ENCODE data around the gene NFATC3.

The NFATC3 gene

GRCh38 chr16:68242926-68243858 is 158.0 kb downstream of the NFATC3 start:
- Histone ChIP-seq H3K27me3 (ENCODE audit: control insufficient read depth in 2 of 2, insufficient read depth in 2 of 2, low read length in 2 of 2) (no peaks in the 10 kb centered on the region), H3K9ac (ENCODE audit: low read depth in 1 of 2, low read length in 2 of 2) (no peak overlapping the region), H3K9me3 (ENCODE audit: control insufficient read depth in 2 of 2, low read length in 2 of 2) (no peaks in the 10 kb centered on the region), H3K4me3 (ENCODE audit: low read length in 2 of 2) (no peak overlapping the region), H3K4me1 (ENCODE audit: control insufficient read depth in 2 of 2, insufficient read depth in 2 of 2, low read length in 2 of 2) (peaks cover 23 to 34% of the 10 kb centered on the region in 2 donors), H3K27ac (ENCODE audit: low read depth in 2 of 2, low read length in 2 of 2) (no peak overlapping the region), H3K36me3 (ENCODE audit: control insufficient read depth in 2 of 2, insufficient read depth in 2 of 2, low read length in 2 of 2) (no peaks in the 10 kb centered on the region)

DNA sequence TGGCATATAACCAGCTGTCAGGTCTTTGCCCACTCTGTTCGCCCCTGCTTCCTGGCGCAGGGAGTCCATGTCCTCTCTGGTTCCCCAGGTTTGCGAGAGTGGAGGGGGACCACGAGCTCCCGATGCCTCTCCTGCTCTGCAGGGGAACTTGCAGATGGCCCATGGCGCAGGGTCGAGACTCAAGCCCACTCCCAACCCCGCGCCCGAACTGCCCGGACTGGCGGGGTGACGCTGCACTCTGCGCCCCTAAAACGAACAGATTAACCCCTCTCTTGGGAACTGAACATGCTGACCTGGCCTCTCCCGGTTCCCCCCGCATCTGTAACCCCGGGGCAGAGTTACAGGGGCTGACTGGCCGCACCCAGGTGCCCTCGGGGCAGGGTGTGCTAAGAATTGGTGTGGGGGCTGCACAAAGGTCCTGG is 159.3 kb downstream of the NFATC3 start:
- Histone ChIP-seq H3K9ac (ENCODE audit: low read depth in 1 of 2, low read length in 2 of 2) (peak overlapping the region; percentile 89 to 90), H3K27ac (ENCODE audit: low read depth in 2 of 2, low read length in 2 of 2) (peak overlapping the region; percentile 19 to 42), H3K4me1 (ENCODE audit: control insufficient read depth in 2 of 2, insufficient read depth in 2 of 2, low read length in 2 of 2) (peaks cover 23 to 31% of the 10 kb centered on the region in 2 donors), H3K27me3 (ENCODE audit: control insufficient read depth in 2 of 2, insufficient read depth in 2 of 2, low read length in 2 of 2) (no peaks in the 10 kb centered on the region), H3K36me3 (ENCODE audit: control insufficient read depth in 2 of 2, insufficient read depth in 2 of 2, low read length in 2 of 2) (no peaks in the 10 kb centered on the region), H3K9me3 (ENCODE audit: control insufficient read depth in 2 of 2, low read length in 2 of 2) (no peaks in the 10 kb centered on the region), H3K4me3 (ENCODE audit: low read length in 2 of 2) (peak overlapping the region; percentile 85 to 98)

GRCh38 chr16:68244903-68245853 is 160.0 kb downstream of the NFATC3 start, which contains the start of gene PLA2G15:
TSS of gene PLA2G15 (plus strand) at chr16:68245373. CDS start at chr16:68245427, 54 bp downstream.
- Histone ChIP-seq H3K9me3 (ENCODE audit: control insufficient read depth in 2 of 2, low read length in 2 of 2) (no peaks in the 10 kb centered on the region), H3K27ac (ENCODE audit: low read depth in 2 of 2, low read length in 2 of 2) (peak within 1 kb of the TSS; percentile 49 to 65), H3K4me3 (ENCODE audit: low read length in 2 of 2) (peak within 1 kb of the TSS; percentile 91 to 98), H3K4me1 (ENCODE audit: control insufficient read depth in 2 of 2, insufficient read depth in 2 of 2, low read length in 2 of 2) (peaks cover 23 to 26% of the 10 kb centered on the region in 2 donors), H3K27me3 (ENCODE audit: control insufficient read depth in 2 of 2, insufficient read depth in 2 of 2, low read length in 2 of 2) (no peaks in the 10 kb centered on the region), H3K9ac (ENCODE audit: low read depth in 1 of 2, low read length in 2 of 2) (peak within 1 kb of the TSS; percentile 89 to 90), H3K36me3 (ENCODE audit: control insufficient read depth in 2 of 2, insufficient read depth in 2 of 2, low read length in 2 of 2) (no peaks in the 10 kb centered on the region)

DNA sequence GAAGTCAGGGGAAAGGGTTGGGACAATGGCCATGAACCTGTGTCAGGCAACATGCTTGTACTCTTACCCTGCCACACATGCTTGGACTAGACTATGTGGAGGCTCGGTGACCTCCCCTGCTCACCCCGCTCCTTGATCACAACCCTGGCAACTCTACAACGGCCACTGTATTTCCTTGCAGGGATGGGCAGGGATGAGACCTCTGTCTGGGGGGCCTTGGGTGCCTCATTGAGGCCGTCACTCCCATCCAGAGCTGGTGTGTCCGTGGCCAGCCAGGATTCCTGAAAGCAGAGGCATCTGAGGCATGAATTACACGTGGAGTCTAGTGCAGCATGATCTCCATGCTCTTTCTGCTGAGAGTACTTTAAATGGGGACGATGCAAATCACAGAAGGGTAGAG is 161.0 kb downstream of the NFATC3 start:
- Histone ChIP-seq H3K9me3 (ENCODE audit: control insufficient read depth in 2 of 2, low read length in 2 of 2) (no peaks in the 10 kb centered on the region), H3K27me3 (ENCODE audit: control insufficient read depth in 2 of 2, insufficient read depth in 2 of 2, low read length in 2 of 2) (no peaks in the 10 kb centered on the region), H3K4me1 (ENCODE audit: control insufficient read depth in 2 of 2, insufficient read depth in 2 of 2, low read length in 2 of 2) (peaks cover 23 to 26% of the 10 kb centered on the region in 2 donors), H3K9ac (ENCODE audit: low read depth in 1 of 2, low read length in 2 of 2) (peak overlapping the region in 1 of 2 donors; percentile 68), H3K36me3 (ENCODE audit: control insufficient read depth in 2 of 2, insufficient read depth in 2 of 2, low read length in 2 of 2) (peaks cover 0 to 5% of the 10 kb centered on the region in 2 donors), H3K4me3 (ENCODE audit: low read length in 2 of 2) (peak overlapping the region; percentile 91 to 98), H3K27ac (ENCODE audit: low read depth in 2 of 2, low read length in 2 of 2) (peak overlapping the region in 1 of 2 donors; percentile 46)

GRCh38 chr16:68246666-68247065 is 161.5 kb downstream of the NFATC3 start:
- H3K9me3 ChIP-seq (ENCODE audit: control insufficient read depth in 2 of 2, low read length in 2 of 2): no peaks in the 10 kb centered on the region
- H3K36me3 ChIP-seq (ENCODE audit: control insufficient read depth in 2 of 2, insufficient read depth in 2 of 2, low read length in 2 of 2): peaks cover 0 to 6% of the 10 kb centered on the region in 2 donors
- peaks cover 23 to 26% of the 10 kb centered on the region in 2 donors for H3K4me1 ChIP-seq (ENCODE audit: control insufficient read depth in 2 of 2, insufficient read depth in 2 of 2, low read length in 2 of 2)
- peak overlapping the region in 1 of 2 donors; percentile 9 for H3K4me3 ChIP-seq (ENCODE audit: low read length in 2 of 2)
- H3K27ac ChIP-seq (ENCODE audit: low read depth in 2 of 2, low read length in 2 of 2): peak overlapping the region in 1 of 2 donors; percentile 6
- peak overlapping the region in 1 of 2 donors; percentile 8 for H3K9ac ChIP-seq (ENCODE audit: low read depth in 1 of 2, low read length in 2 of 2)
- H3K27me3 ChIP-seq (ENCODE audit: control insufficient read depth in 2 of 2, insufficient read depth in 2 of 2, low read length in 2 of 2): no peaks in the 10 kb centered on the region

DNA sequence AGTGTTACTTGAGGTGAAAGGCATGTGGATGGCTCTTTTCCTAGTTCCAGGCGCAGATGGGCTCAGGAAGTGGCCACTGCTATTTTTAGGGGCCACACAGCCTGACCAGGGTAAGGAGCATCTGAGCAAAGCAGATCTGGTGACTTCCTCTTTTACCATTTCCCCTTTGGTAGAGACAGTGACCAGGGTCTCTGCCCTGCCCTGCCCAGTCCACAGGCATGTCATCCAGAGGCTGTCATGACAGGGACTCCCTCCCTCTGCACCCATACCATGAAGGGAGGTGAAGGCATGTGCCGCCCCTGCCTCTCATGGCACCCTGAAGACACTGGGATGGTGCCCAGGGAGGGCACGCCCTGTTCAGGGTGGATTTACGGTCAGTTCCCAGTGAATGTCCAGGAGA is 162.2 kb downstream of the NFATC3 start:
- peaks cover 23 to 26% of the 10 kb centered on the region in 2 donors for H3K4me1 ChIP-seq (ENCODE audit: control insufficient read depth in 2 of 2, insufficient read depth in 2 of 2, low read length in 2 of 2)
- peak overlapping the region in 1 of 2 donors; percentile 27 for H3K27ac ChIP-seq (ENCODE audit: low read depth in 2 of 2, low read length in 2 of 2)
- H3K4me3 ChIP-seq (ENCODE audit: low read length in 2 of 2): peak overlapping the region in 1 of 2 donors; percentile 9
- H3K9ac ChIP-seq (ENCODE audit: low read depth in 1 of 2, low read length in 2 of 2): peak overlapping the region in 1 of 2 donors; percentile 8
- no peaks in the 10 kb centered on the region for H3K27me3 ChIP-seq (ENCODE audit: control insufficient read depth in 2 of 2, insufficient read depth in 2 of 2, low read length in 2 of 2)
- peaks cover 6 to 7% of the 10 kb centered on the region in 2 donors for H3K36me3 ChIP-seq (ENCODE audit: control insufficient read depth in 2 of 2, insufficient read depth in 2 of 2, low read length in 2 of 2)
- no peaks in the 10 kb centered on the region for H3K9me3 ChIP-seq (ENCODE audit: control insufficient read depth in 2 of 2, low read length in 2 of 2)

DNA sequence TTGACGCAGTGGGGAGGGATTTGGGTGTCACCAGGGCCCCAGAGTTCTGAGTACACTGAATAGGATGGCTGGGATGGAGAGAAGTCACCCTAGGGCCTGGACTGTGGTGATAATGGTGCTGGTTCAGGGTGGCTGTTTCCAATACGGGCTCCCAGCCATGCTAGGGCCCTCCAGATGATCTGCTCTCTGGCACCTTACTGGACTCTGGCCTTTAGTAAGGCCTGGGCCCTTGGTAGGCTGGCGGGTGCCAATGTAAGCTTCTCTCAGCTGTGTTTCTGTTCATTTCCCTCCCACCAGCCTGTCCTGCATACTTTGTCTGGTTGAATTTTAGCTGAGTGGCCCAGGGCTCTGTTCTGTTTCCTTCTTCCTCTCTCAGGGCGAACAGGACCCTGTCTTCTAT is 162.8 kb downstream of the NFATC3 start:
- H3K36me3 ChIP-seq (ENCODE audit: control insufficient read depth in 2 of 2, insufficient read depth in 2 of 2, low read length in 2 of 2): peaks cover 6 to 8% of the 10 kb centered on the region in 2 donors
- H3K4me1 ChIP-seq (ENCODE audit: control insufficient read depth in 2 of 2, insufficient read depth in 2 of 2, low read length in 2 of 2): peaks cover 23 to 26% of the 10 kb centered on the region in 2 donors
- no peak overlapping the region for H3K9ac ChIP-seq (ENCODE audit: low read depth in 1 of 2, low read length in 2 of 2)
- no peaks in the 10 kb centered on the region for H3K27me3 ChIP-seq (ENCODE audit: control insufficient read depth in 2 of 2, insufficient read depth in 2 of 2, low read length in 2 of 2)
- H3K27ac ChIP-seq (ENCODE audit: low read depth in 2 of 2, low read length in 2 of 2): peak overlapping the region in 1 of 2 donors; percentile 27
- no peaks in the 10 kb centered on the region for H3K9me3 ChIP-seq (ENCODE audit: control insufficient read depth in 2 of 2, low read length in 2 of 2)
- no peak overlapping the region for H3K4me3 ChIP-seq (ENCODE audit: low read length in 2 of 2)

GRCh38 chr16:68249371-68249770 is 164.2 kb downstream of the NFATC3 start:
- Histone ChIP-seq H3K27ac (ENCODE audit: low read depth in 2 of 2, low read length in 2 of 2) (no peak overlapping the region), H3K9ac (ENCODE audit: low read depth in 1 of 2, low read length in 2 of 2) (no peak overlapping the region), H3K36me3 (ENCODE audit: control insufficient read depth in 2 of 2, insufficient read depth in 2 of 2, low read length in 2 of 2) (peaks cover 11 to 12% of the 10 kb centered on the region in 2 donors)

GRCh38 chr16:68250951-68251350 is 165.8 kb downstream of the NFATC3 start:
- peaks cover 19 to 23% of the 10 kb centered on the region in 2 donors for H3K36me3 ChIP-seq (ENCODE audit: control insufficient read depth in 2 of 2, insufficient read depth in 2 of 2, low read length in 2 of 2)

More at GRCh38 chr16:68249371-68249770, 164.2 kb downstream of the NFATC3 start:
- Histone ChIP-seq H3K9me3 (ENCODE audit: control insufficient read depth in 2 of 2, low read length in 2 of 2) (no peaks in the 10 kb centered on the region), H3K4me1 (ENCODE audit: control insufficient read depth in 2 of 2, insufficient read depth in 2 of 2, low read length in 2 of 2) (peaks cover 20 to 23% of the 10 kb centered on the region in 2 donors), H3K27me3 (ENCODE audit: control insufficient read depth in 2 of 2, insufficient read depth in 2 of 2, low read length in 2 of 2) (no peaks in the 10 kb centered on the region), H3K4me3 (ENCODE audit: low read length in 2 of 2) (no peak overlapping the region)

More at GRCh38 chr16:68250951-68251350, 165.8 kb downstream of the NFATC3 start:
- Histone ChIP-seq H3K4me1 (ENCODE audit: control insufficient read depth in 2 of 2, insufficient read depth in 2 of 2, low read length in 2 of 2) (peaks cover 13 to 15% of the 10 kb centered on the region in 2 donors), H3K9me3 (ENCODE audit: control insufficient read depth in 2 of 2, low read length in 2 of 2) (no peaks in the 10 kb centered on the region), H3K9ac (ENCODE audit: low read depth in 1 of 2, low read length in 2 of 2) (no peak overlapping the region), H3K4me3 (ENCODE audit: low read length in 2 of 2) (no peak overlapping the region), H3K27me3 (ENCODE audit: control insufficient read depth in 2 of 2, insufficient read depth in 2 of 2, low read length in 2 of 2) (no peaks in the 10 kb centered on the region), H3K27ac (ENCODE audit: low read depth in 2 of 2, low read length in 2 of 2) (no peak overlapping the region)

Data from mucosa of rectum (tissue), 2 donors.